Upper lobe of right lung (tissue), 1 donor: ENCODE results near the gene SPHK2. TPM values are rescaled to one million over a fixed set of nuclear protein-coding genes. Genes with fewer than 3 reads are reported as not detected.

Experiments
- ATAC-seq: fragments of 200-7000 bp; cut with Tn5 transposase; one replicate; pipeline ENCODE4 v1.9.1; 2020; ENCODE audit warnings: mild to moderate bottlenecking, moderate library complexity
- DNase-seq: peaks from one replicate; pipeline ENCODE4 v3.0.0-alpha.2; 2020
- H3K27ac ChIP-seq: fragments of 200-600 bp; one replicate; pipeline ENCODE4 v1.8.0; 2022
- H3K27me3 ChIP-seq: fragments of 200-600 bp; one replicate; pipeline ENCODE4 v1.8.0; 2022; ENCODE audit warnings: mild to moderate bottlenecking
- H3K36me3 ChIP-seq: fragments of 200-600 bp; one replicate; pipeline ENCODE4 v1.8.0; 2022
- H3K4me1 ChIP-seq: fragments of 200-600 bp; one replicate; pipeline ENCODE4 v1.8.0; 2022
- H3K4me3 ChIP-seq: fragments of 200-600 bp; one replicate; pipeline ENCODE4 v1.8.0; 2022; ENCODE audit warnings: mild to moderate bottlenecking
- H3K9me3 ChIP-seq: fragments of 200-600 bp; one replicate; pipeline ENCODE4 v1.8.0; 2022
- intact Hi-C: fragments of 100-400 bp; cut with DNase I; formaldehyde crosslinking; loops from one replicate; pipeline ENCODE4 v1.11.0; 2022
- total RNA-seq: library from RNA; stranded (reverse); fragmentation: NEBNext Ultra II Directional; extraction: Animal tissue kit (Norgen Biotek cat#: 25700); gene quantifications from one replicate; pipeline ENCODE4 v1.2.1, GENCODE V29; 2021
- TF ChIP-seq, protein P1 (sequence below): fragments of 200-600 bp; IDR thresholded peaks from one replicate; pipeline ENCODE4 v1.8.0; 2022; ENCODE audit warnings: antibody characterized with exemption
- donor health status: DM: no; HTN: yes; CAD: no; lungs with severe emphysema.

Gene SPHK2
- total RNA-seq, 1 donor from 2014 or later = 23.3 TPM

GRCh38 chr19:48658483-48658882, 39.2 kb downstream of the SPHK2 start:
- Histone ChIP-seq H3K27me3 (no peaks in the 10 kb centered on the region), H3K36me3 (no peaks in the 10 kb centered on the region), H3K9me3 (no peaks in the 10 kb centered on the region), H3K4me3 (no peak overlapping the region), H3K4me1 (peaks cover 3% of the 10 kb centered on the region), H3K27ac (no peak overlapping the region)
- TF ChIP-seq, protein P1, sequence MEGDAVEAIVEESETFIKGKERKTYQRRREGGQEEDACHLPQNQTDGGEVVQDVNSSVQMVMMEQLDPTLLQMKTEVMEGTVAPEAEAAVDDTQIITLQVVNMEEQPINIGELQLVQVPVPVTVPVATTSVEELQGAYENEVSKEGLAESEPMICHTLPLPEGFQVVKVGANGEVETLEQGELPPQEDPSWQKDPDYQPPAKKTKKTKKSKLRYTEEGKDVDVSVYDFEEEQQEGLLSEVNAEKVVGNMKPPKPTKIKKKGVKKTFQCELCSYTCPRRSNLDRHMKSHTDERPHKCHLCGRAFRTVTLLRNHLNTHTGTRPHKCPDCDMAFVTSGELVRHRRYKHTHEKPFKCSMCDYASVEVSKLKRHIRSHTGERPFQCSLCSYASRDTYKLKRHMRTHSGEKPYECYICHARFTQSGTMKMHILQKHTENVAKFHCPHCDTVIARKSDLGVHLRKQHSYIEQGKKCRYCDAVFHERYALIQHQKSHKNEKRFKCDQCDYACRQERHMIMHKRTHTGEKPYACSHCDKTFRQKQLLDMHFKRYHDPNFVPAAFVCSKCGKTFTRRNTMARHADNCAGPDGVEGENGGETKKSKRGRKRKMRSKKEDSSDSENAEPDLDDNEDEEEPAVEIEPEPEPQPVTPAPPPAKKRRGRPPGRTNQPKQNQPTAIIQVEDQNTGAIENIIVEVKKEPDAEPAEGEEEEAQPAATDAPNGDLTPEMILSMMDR = no peak
- no peak for ATAC-seq
- intact Hi-C loops = no loop called here
- DNase-seq = no peak

- no peaks in the 10 kb centered on the region for H3K36me3 ChIP-seq
- intact Hi-C loops = no loop called here
- ATAC-seq = peak; percentile 75
- H3K4me3 ChIP-seq = no peak overlapping the region
- H3K27ac ChIP-seq = no peak overlapping the region
- no peak for DNase-seq
- peaks cover 3% of the 10 kb centered on the region for H3K4me1 ChIP-seq
- no peaks in the 10 kb centered on the region for H3K27me3 ChIP-seq
- H3K9me3 ChIP-seq = no peaks in the 10 kb centered on the region
- TF ChIP-seq, protein P1 = no peak
Measured at GRCh38 chr19:48659768-48660167, 40.5 kb downstream of the SPHK2 start.

DNA sequence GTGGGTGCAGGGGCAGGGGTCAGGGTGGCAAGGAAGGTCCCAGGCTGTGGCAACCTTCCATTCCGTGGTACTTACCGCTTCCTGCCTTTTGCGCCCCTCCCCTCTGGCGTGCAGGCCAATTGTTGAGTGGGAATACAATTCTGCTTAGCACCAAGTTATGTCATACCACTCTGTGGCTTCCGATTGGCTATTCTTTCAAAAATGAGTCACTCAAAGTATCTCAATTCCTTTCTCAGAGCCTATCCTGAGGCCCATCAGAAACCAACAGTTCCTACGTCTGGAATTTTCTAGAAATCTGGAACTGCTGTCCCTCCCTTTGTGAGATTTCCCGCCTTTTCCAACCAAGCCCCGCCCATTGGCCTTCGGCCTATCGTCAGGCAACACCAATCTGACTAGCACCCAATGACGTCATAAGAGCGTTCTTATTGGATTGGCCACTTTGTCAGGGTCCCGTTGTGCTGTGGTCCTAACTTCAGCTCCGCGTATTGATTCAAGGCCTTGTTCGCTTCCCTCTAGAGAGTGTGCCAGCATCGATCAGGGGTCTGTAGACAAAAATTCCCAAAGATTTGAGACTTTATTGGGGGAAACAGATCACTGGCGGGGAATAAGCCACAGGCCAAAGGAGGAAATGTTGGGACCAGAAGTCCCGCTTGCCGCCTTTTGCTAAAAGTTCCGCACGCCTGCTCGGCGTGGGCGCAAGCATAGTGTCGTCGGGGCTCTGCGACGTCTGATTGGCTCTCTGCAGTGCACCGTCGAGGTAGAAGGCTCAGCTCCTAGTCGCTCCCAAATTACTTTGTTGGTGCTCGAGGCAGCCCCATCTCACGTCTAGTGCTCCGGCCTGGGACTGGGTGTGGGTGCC, 41.8 kb downstream of the SPHK2 start:
- no peaks in the 10 kb centered on the region for H3K36me3 ChIP-seq
- no peaks in the 10 kb centered on the region for H3K27me3 ChIP-seq
- H3K27ac ChIP-seq = peak overlapping the region; percentile 65
- H3K9me3 ChIP-seq = no peaks in the 10 kb centered on the region
- H3K4me3 ChIP-seq = peak overlapping the region; percentile 1
- H3K4me1 ChIP-seq = peaks cover 3% of the 10 kb centered on the region
- TF ChIP-seq, protein P1 = no peak
- ATAC-seq = peak; percentile 87
- intact Hi-C loops = no loop called here
- peak; percentile 90 for DNase-seq

- peaks cover 3% of the 10 kb centered on the region for H3K4me1 ChIP-seq
- H3K27ac ChIP-seq = peak overlapping the region; percentile 65
- no peaks in the 10 kb centered on the region for H3K27me3 ChIP-seq
- no peak overlapping the region for H3K4me3 ChIP-seq
- ATAC-seq (no peak), DNase-seq (no peak)
- intact Hi-C loops = no loop called here
- TF ChIP-seq, protein P1 = no peak
- no peaks in the 10 kb centered on the region for H3K36me3 ChIP-seq
- no peaks in the 10 kb centered on the region for H3K9me3 ChIP-seq
Measured at GRCh38 chr19:48661711-48662090, 42.4 kb downstream of the SPHK2 start.

- H3K9me3 ChIP-seq = no peaks in the 10 kb centered on the region
- H3K36me3 ChIP-seq = no peaks in the 10 kb centered on the region
- ATAC-seq (no peak), DNase-seq (no peak)
- intact Hi-C loops = no loop called here
- H3K27me3 ChIP-seq = no peaks in the 10 kb centered on the region
- no peak overlapping the region for H3K27ac ChIP-seq
- peaks cover 3% of the 10 kb centered on the region for H3K4me1 ChIP-seq
- H3K4me3 ChIP-seq = no peak overlapping the region
- TF ChIP-seq, protein P1 = no peak
Measured at GRCh38 chr19:48663667-48664066, 44.4 kb downstream of the SPHK2 start.
